Neural cell (in vitro differentiated cells): ENCODE measurements around the gene C3. TPM values are rescaled to one million over a fixed set of nuclear protein-coding genes. Genes with fewer than 3 reads are reported as not detected.

Experiments
- H2AFZ ChIP-seq: fragments of 200-600, 300-800 bp; sonication (generic), shearing (Covaris generic); 2 replicates; pipeline ENCODE4 v1.6.0; 2014; ENCODE audit warnings: low read depth, mild to moderate bottlenecking, antibody characterized with exemption, low read length, moderate library complexity
- H3F3A ChIP-seq: fragments of 200-600 bp; shearing (Covaris generic); 2 replicates; pipeline ENCODE4 v1.6.1; 2016; ENCODE audit warnings: mild to moderate bottlenecking, moderate library complexity, mixed read lengths, antibody characterized with exemption, low read length; ENCODE audit not compliant: insufficient read depth, poor library complexity, severe bottlenecking
- H3K27ac ChIP-seq: fragments of 200-600, 300-800 bp; sonication (generic), shearing (Covaris generic); 2 replicates; pipeline ENCODE4 v1.5.1; 2014; ENCODE audit warnings: mild to moderate bottlenecking, low read length, moderate library complexity
- H3K27me3 ChIP-seq: fragments of 300-800, 200-600 bp; sonication (generic), shearing (Covaris generic); 2 replicates; pipeline ENCODE4 v1.6.0; 2014; ENCODE audit warnings: mild to moderate bottlenecking, low read depth, low read length, moderate library complexity; ENCODE audit not compliant: insufficient read depth
- H3K36me3 ChIP-seq: fragments of 300-800, 200-600 bp; sonication (generic), shearing (Covaris generic); 2 replicates; pipeline ENCODE4 v1.5.1; 2014; ENCODE audit warnings: mild to moderate bottlenecking, antibody characterized with exemption, low read length, moderate library complexity; ENCODE audit not compliant: insufficient read depth
- H3K4me2 ChIP-seq: fragments of 300-800, 200-600 bp; sonication (generic), shearing (Covaris generic); 2 replicates; pipeline ENCODE4 v1.6.0; 2014; ENCODE audit warnings: mild to moderate bottlenecking, low read length
- H3K4me3 ChIP-seq: fragments of 300-800, 200-600 bp; sonication (generic), shearing (Covaris generic); 2 replicates; pipeline ENCODE4 v1.5.1; 2014; ENCODE audit warnings: mild to moderate bottlenecking, low read length, moderate library complexity
- H3K79me2 ChIP-seq: fragments of 200-600 bp; shearing (Covaris generic); replicated peaks from 2 replicates; pipeline ENCODE4 v1.6.0; 2014; ENCODE audit warnings: mild to moderate bottlenecking, low read length, moderate library complexity; ENCODE audit not compliant: insufficient read depth
- H3K9ac ChIP-seq: fragments of 300-800, 200-600 bp; sonication (generic), shearing (Covaris generic); 2 replicates; pipeline ENCODE4 v1.6.1; 2016; ENCODE audit warnings: mild to moderate bottlenecking, low read length, mixed read lengths
- H3K9me2 ChIP-seq: fragments of 200-600 bp; shearing (Covaris generic); 2 replicates; pipeline ENCODE4 v1.6.1; 2016; ENCODE audit warnings: mild to moderate bottlenecking, low read length, mixed read lengths; ENCODE audit not compliant: insufficient read depth
- H3K9me3 ChIP-seq: fragments of 200-600, 300-800 bp; sonication (generic), shearing (Covaris generic); 2 replicates; pipeline ENCODE4 v1.6.1; 2016; ENCODE audit warnings: mild to moderate bottlenecking, mixed run types, low read length, moderate library complexity, mixed read lengths
- H4K20me1 ChIP-seq: fragments of 200-600 bp; shearing (Covaris generic); 2 replicates; pipeline ENCODE4 v1.6.1; 2016; ENCODE audit warnings: mild to moderate bottlenecking, mixed run types; ENCODE audit not compliant: insufficient read depth
- EP300 ChIP-seq: fragments of 450-650 bp; conservative IDR thresholded peaks from 2 replicates; pipeline ENCODE4 v1.6.1; 2014; ENCODE audit warnings: antibody characterized with exemption, mild to moderate bottlenecking, moderate library complexity; ENCODE audit not compliant: poor library complexity, severe bottlenecking
- EZH2 ChIP-seq: fragments of 200-600, 300-800 bp; shearing (Covaris generic), sonication (generic); IDR thresholded peaks from 2 replicates; pipeline ENCODE4 v1.6.1; 2014; ENCODE audit warnings: antibody characterized with exemption, low read length, borderline replicate concordance, mild to moderate bottlenecking; ENCODE audit not compliant: insufficient read depth, poor library complexity, severe bottlenecking
- MXI1 ChIP-seq: fragments of 450-650 bp; conservative IDR thresholded peaks from 2 replicates; pipeline ENCODE4 v1.6.1; 2014; ENCODE audit warnings: antibody characterized with exemption, mild to moderate bottlenecking; ENCODE audit not compliant: poor library complexity, severe bottlenecking
- POLR2AphosphoS5 ChIP-seq: IDR thresholded peaks from 2 replicates; pipeline ENCODE4 v1.6.1; 2012
- RAD21 ChIP-seq: fragments of 450-650 bp; conservative IDR thresholded peaks from 2 replicates; pipeline ENCODE4 v1.6.1; 2014; ENCODE audit warnings: antibody characterized with exemption, mild to moderate bottlenecking, moderate library complexity
- SMC3 ChIP-seq: fragments of 450-650 bp; conservative IDR thresholded peaks from 2 replicates; pipeline ENCODE4 v1.6.1; 2014; ENCODE audit warnings: antibody characterized with exemption, mild to moderate bottlenecking, moderate library complexity; ENCODE audit not compliant: poor library complexity
- TAF1 ChIP-seq: IDR thresholded peaks from 2 replicates; pipeline ENCODE4 v1.6.1; 2012; ENCODE audit warnings: low read depth
- polyA plus RNA-seq: library from polyadenylated mRNA; depleted of rRNA; stranded (reverse); fragments of >200 nt; gene quantifications from 2 replicates; pipeline ENCODE4 v1.2.3, GENCODE V29; 2014
- TF ChIP-seq, protein P1 (sequence below): fragments of 450-650 bp; IDR thresholded peaks from 2 replicates; pipeline ENCODE4 v1.5.1; 2014; ENCODE audit warnings: antibody characterized with exemption, mild to moderate bottlenecking, moderate library complexity; ENCODE audit not compliant: poor library complexity, severe bottlenecking
- TF ChIP-seq, protein P2 (sequence below): IDR thresholded peaks from 2 replicates; pipeline ENCODE4 v1.6.1; 2012; ENCODE audit warnings: borderline replicate concordance

The C3 gene
- polyA plus RNA-seq, 1 donor from 2014 or later, result not detected

DNA sequence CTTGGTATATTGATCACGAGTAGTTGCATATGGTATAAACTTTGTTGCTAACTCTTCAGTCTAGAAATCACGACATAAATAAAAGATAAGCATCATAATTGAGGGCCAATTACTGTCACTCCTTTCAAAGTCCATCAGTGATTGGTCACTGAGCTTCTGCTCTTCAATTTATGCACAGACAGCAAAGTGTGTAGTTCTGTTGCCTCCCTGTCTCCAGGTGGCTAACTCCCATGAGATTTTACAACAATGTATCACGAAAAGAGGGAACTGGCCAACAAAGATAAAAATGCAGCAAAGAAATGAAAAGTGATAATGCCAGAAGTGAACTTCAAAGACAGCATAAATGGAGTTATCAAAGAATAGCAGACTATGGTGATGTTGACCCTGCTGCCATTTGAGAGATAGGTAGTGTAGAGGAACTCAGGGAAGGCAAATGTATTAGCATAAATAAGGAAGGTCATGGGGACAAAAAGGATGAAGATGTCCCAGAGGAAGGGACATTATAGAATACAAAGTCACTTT, 37.8 kb downstream of the C3 start:
- TF ChIP-seq RAD21, result no peak
- TF ChIP-seq, protein P1, sequence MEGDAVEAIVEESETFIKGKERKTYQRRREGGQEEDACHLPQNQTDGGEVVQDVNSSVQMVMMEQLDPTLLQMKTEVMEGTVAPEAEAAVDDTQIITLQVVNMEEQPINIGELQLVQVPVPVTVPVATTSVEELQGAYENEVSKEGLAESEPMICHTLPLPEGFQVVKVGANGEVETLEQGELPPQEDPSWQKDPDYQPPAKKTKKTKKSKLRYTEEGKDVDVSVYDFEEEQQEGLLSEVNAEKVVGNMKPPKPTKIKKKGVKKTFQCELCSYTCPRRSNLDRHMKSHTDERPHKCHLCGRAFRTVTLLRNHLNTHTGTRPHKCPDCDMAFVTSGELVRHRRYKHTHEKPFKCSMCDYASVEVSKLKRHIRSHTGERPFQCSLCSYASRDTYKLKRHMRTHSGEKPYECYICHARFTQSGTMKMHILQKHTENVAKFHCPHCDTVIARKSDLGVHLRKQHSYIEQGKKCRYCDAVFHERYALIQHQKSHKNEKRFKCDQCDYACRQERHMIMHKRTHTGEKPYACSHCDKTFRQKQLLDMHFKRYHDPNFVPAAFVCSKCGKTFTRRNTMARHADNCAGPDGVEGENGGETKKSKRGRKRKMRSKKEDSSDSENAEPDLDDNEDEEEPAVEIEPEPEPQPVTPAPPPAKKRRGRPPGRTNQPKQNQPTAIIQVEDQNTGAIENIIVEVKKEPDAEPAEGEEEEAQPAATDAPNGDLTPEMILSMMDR, result no peak
- no peak for TF ChIP-seq EZH2
- no peak for TF ChIP-seq MXI1
- no peak for TF ChIP-seq EP300
- TF ChIP-seq, protein P2, sequence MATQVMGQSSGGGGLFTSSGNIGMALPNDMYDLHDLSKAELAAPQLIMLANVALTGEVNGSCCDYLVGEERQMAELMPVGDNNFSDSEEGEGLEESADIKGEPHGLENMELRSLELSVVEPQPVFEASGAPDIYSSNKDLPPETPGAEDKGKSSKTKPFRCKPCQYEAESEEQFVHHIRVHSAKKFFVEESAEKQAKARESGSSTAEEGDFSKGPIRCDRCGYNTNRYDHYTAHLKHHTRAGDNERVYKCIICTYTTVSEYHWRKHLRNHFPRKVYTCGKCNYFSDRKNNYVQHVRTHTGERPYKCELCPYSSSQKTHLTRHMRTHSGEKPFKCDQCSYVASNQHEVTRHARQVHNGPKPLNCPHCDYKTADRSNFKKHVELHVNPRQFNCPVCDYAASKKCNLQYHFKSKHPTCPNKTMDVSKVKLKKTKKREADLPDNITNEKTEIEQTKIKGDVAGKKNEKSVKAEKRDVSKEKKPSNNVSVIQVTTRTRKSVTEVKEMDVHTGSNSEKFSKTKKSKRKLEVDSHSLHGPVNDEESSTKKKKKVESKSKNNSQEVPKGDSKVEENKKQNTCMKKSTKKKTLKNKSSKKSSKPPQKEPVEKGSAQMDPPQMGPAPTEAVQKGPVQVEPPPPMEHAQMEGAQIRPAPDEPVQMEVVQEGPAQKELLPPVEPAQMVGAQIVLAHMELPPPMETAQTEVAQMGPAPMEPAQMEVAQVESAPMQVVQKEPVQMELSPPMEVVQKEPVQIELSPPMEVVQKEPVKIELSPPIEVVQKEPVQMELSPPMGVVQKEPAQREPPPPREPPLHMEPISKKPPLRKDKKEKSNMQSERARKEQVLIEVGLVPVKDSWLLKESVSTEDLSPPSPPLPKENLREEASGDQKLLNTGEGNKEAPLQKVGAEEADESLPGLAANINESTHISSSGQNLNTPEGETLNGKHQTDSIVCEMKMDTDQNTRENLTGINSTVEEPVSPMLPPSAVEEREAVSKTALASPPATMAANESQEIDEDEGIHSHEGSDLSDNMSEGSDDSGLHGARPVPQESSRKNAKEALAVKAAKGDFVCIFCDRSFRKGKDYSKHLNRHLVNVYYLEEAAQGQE, result no peak
- no peak for TF ChIP-seq TAF1
- no peak for TF ChIP-seq POLR2AphosphoS5
- no peak for TF ChIP-seq SMC3
- H3K9ac ChIP-seq, result no peak overlapping the region
- H3K4me3 ChIP-seq, result no peak overlapping the region
- H3K27me3 ChIP-seq, result no peaks in the 10 kb centered on the region
- H2AFZ ChIP-seq, result no peak overlapping the region
- no peaks in the 10 kb centered on the region for H3F3A ChIP-seq
- no peaks in the 10 kb centered on the region for H3K9me2 ChIP-seq
- no peak overlapping the region for H3K4me2 ChIP-seq
- H3K36me3 ChIP-seq, result no peaks in the 10 kb centered on the region
- no peaks in the 10 kb centered on the region for H3K9me3 ChIP-seq
- H3K79me2 ChIP-seq, result no peaks in the 10 kb centered on the region
- no peak overlapping the region for H3K27ac ChIP-seq
- H4K20me1 ChIP-seq, result no peaks in the 10 kb centered on the region

- Histone ChIP-seq H3K27me3 (no peaks in the 10 kb centered on the region), H3K4me3 (no peak overlapping the region), H3K9me2 (no peaks in the 10 kb centered on the region), H3F3A (no peaks in the 10 kb centered on the region), H3K9me3 (no peaks in the 10 kb centered on the region), H4K20me1 (no peaks in the 10 kb centered on the region), H3K4me2 (no peak overlapping the region), H3K9ac (no peak overlapping the region), H3K36me3 (no peaks in the 10 kb centered on the region), H3K79me2 (no peaks in the 10 kb centered on the region), H3K27ac (no peak overlapping the region), H2AFZ (no peak overlapping the region)
- TF ChIP-seq SMC3, result no peak
- TF ChIP-seq EZH2, result no peak
- no peak for TF ChIP-seq POLR2AphosphoS5
- TF ChIP-seq, protein P1, result no peak
- TF ChIP-seq, protein P2, result no peak
- TF ChIP-seq MXI1, result no peak
- TF ChIP-seq TAF1, result no peak
- no peak for TF ChIP-seq EP300
- TF ChIP-seq RAD21, result no peak
Measured at GRCh38 chr19:6680141-6680540, 40.3 kb downstream of the C3 start.
